Right hindlimb (tissue), 1 donor: ENCODE measurements around the gene TMPRSS2.
"Not testable (repeated sequence)": the region's sequence is repeated elsewhere in the genome, so short reads cannot be mapped to it uniquely, and the experiment has no call there.

ENCODE experiments used
- DNase-seq: peaks from one replicate; pipeline ENCODE4 v3.0.0-alpha.2; 2018

TMPRSS2 gene

DNA sequence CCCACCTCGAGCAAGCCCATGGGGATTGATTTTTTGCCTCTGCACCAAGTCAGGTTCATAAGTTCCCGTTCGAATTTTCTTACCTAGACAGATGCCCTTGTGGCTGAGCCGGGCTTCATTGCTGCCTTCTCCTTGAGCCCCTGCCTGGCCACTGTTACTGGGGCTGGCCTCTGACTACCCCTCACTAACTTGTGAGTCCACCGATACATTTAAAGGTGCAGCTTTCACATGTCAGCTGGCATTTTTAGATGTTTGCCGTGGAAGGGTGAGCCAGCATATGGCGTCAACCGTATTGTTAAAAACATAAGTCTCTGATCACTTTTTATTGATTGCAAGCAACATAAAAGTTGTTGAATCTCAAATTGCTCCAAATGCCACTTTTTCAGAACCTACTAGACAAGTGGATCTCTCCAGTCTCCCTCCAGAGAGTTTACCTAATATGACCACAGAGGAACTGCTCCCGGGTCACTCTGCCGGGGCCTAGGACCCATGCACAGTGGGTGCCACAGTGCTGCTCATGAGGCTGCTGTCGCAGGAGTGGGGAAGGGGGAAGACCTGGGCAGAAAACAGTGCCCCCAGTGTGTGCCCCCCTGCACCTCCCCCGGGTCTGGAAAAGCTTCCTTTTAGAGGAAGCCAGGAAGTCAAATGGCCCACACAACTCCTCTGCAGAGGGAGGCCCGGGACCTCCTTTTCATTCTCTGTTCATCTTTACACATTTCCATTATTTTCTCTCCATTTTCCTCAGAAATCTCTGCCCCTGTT lies 63.1 kb downstream of the TMPRSS2 start:
- no peak for DNase-seq

DNA sequence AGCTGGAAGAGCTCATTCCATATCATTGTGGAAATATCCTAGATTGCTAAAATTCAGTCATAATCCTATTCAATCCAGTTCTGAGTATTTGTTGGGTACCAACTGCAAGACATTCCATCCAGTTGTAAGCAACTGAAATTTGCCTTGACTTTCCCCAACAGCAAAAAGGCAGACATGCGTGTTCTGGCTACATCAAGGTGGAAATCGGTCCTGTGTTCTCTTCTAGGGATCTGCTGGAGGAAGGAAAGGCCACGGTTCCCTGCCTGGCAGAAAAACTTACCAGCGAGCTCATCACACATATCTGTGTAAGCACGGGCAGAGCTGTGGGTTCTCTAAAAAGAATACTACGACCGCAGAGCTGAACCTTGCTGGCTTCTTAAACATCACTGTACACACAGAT lies 64.4 kb downstream of the TMPRSS2 start:
- no peak for DNase-seq

DNA sequence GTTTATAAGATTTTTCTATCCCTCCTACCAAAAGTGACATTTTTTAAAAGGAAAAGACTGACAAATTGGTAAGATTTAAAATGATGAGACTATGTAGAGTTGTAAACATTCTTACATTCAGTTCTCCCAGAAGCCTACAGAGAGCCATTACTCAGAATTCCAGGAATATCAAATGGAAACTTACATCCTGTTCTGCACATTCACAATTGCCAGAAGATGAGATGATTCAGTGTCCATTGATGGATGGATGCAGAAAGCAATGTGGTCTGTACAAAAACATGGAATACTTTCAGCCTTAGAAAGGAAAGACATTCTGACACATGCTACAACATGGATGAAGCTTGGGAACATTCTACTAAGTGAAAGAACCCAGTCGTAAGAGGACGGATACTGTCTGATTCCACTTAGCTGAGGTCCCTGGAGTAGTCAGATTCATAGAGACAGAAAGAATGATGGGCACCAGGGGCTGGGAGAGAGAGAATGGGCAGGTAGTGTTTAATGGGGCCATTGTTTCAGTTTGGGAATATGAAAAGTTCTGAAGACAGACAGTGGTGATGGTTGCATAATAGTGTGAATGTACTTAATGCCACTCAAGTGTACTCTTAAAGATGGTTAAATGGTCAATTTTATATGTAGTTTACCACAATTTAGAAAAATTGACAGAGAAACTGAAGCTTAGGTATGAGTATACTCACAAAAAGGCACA lies 65.3 kb downstream of the TMPRSS2 start:
- no peak for DNase-seq

DNA sequence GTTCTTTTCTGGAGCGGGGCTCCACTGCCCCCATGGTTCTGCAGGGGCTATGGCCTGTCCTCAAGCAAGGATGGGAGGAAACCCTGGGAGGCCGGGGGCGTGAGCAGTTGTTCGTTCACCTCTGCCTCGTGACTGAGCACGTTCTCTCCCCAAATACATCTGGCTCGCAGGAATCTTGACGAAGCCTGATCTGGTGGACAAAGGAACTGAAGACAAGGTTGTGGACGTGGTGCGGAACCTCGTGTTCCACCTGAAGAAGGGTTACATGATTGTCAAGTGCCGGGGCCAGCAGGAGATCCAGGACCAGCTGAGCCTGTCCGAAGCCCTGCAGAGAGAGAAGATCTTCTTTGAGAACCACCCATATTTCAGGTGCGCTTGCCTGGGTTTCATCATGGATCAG lies 66.4 kb downstream of the TMPRSS2 start:
- no peak for DNase-seq

DNA sequence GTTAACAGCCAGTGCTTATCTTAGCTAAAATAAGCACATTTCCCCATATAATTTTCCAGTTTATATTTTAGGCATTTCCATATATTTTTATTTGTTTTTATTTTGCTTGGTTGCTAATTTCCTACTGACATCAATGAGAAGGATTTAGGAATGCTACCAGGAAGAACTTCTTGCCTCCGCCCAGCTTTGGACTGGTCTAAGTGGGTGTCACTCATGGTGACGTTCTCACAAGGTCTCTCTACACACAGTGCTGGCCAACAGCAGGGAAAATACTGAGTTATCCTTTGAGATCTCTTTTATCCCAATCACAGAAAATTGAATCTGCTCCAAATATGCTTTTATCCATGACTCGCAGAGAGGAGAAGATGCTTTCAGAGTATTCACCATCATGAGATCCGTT lies 68.7 kb downstream of the TMPRSS2 start:
- DNase-seq: no peak

DNA sequence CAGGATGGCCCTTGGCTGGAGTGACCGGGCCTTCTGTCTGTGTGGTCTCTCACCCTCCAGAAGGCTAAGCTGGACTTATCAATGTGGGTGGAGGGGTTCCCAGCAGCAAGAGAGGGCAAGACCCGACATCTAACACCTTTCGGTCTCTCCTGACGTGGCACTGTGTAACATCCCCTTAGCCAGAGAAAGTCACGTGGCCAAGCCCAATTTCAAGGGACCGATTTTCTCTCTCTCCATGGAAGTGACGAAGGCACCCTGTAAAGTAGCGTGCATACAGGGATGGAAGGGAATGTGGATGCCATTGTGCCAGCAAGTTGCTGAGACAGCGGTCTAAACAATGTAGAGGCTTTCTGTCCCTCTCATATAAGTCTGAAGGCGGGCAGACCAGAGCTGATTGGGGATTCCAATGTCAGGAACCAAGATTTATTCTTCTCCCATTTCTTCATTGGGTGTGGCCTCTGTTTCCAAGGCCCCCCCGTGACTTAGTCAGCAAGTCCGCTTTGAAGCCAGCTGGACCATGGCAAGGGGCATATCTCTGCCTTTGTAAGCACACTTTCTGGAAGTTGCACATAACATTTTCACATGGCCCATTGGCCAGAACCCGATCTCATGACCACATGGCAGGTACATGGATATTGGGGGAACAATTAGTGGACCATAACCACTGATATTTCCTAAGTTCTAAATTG lies 69.4 kb downstream of the TMPRSS2 start:
- no peak for DNase-seq

DNA sequence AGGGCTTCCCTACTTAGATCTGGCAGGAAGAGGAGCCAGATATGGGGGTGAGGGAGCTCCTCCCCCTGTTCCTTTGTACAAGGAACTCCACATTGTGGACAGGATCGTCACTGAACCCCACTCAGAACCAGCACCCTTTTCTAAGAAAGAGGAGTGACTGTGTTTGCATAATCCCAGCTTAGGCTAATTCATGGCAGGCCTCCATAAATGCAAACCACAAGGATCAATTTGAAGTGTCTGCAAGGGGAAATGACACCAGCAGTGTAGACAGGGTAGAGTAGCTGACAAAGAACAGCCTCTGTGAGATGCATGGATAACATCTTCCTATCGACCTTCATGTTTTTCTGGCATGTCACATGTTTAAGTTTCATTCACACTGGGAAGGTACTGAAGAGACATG lies 70.2 kb downstream of the TMPRSS2 start:
- no peak for DNase-seq

DNA sequence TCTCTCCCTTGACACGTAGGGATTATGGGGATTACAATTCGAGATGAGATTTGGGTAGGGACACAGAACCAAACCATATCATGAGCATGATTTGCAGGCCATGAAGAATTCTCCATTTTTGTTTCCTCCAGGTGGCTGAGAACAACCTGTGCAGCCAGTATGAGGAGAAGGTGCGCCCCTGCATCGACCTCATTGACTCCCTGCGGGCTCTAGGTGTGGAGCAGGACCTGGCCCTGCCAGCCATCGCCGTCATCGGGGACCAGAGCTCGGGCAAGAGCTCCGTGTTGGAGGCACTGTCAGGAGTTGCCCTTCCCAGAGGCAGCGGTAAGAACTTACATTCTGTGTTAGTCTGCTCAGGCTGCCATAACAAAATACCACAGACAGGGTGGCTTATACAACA lies 72.3 kb downstream of the TMPRSS2 start:
- DNase-seq: no peak

DNA sequence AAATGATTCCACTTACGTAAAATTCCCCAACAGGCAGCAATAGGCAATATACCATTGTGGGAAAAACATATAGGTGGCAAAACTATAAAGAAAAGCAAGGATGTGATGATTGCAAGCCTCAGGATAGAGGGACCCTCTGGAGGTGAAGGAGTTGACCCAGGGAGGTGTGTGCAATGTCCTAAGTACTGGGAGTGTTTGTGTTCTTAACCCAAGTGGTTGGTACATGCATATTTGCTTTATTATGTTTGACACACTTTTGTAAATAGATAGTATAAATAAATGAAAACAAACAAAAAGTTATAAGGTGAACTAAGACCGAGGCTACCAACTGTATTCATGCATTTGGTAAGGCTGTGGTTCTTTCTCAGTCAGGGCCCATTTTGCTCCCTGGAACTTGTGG lies 74.4 kb downstream of the TMPRSS2 start:
- DNase-seq: no peak

DNA sequence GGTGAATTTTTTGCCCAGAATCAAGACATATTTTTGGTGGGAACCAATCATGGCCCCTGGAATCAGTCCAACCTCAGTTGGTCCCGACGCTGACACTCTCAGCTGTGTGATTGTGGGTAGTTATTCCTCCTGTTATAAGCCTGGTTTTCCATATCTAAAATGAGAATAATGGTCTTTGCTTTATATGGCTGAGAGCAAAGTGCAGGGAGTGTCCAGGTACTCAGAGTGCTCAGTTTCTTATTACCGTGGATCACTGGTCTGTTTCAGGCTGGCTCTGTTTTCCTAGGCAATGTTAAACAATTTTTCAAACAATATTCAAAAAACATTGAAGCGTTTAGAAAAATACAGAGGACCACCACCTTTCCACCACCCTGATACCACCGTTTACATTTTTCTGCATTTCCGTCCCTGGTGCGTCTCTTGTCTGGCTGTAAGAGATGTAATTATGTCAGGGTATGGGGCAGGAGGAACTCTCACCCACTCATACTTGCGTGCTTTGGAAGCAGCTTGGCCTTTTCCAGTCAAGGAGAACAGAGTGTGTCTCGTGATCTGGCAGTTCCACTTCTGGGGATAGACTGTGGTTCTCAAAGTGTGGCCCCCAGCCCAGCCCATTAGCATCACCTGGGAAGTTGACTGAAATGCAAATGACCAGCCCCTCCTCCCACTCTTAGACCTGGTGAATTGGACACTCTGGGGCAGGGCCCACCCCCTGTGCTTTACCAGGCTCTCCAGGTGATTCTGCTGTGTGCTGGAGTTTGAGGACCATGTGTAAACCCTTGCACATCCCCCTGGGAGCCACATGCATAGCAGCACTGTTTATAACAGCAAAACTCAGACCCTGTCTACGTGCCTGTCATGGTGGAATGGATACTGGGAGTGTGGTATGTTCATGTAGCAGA lies 75.1 kb downstream of the TMPRSS2 start:
- DNase-seq: no peak

DNA sequence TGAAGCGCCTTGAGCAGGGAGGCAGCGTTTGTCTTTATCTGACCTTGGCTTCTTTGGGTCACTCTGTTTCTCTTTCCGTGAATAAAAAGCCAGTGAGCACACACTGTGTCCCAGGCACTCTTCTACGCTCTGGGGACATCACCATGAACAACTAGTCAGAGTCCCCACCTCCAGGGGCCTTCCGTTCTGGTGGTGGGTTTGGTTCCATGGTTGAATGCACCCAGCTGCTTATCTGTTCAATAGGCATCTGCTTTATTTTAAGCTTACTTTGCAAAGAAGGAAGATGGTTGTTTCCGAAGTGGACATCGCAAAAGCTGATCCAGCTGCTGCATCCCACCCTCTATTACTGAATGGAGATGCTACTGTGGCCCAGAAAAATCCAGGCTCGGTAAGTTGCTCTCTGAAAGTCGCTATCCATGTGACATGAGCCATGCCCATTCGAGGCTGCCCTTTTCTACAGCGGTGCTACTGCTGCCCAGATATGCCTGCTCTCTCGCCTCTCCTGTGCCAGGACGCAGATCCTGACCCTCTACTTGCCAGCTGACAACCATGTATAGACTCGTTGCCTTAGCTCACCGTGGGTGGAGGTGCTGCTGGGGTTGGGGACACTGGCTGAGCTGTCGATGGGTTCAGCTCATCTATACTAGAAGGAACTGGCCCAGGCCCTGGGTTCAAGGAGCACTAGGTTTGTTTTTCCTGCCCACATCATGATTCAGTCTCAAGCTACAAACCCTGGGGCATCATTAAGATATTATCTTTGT lies 76.0 kb downstream of the TMPRSS2 start:
- no peak for DNase-seq

DNA sequence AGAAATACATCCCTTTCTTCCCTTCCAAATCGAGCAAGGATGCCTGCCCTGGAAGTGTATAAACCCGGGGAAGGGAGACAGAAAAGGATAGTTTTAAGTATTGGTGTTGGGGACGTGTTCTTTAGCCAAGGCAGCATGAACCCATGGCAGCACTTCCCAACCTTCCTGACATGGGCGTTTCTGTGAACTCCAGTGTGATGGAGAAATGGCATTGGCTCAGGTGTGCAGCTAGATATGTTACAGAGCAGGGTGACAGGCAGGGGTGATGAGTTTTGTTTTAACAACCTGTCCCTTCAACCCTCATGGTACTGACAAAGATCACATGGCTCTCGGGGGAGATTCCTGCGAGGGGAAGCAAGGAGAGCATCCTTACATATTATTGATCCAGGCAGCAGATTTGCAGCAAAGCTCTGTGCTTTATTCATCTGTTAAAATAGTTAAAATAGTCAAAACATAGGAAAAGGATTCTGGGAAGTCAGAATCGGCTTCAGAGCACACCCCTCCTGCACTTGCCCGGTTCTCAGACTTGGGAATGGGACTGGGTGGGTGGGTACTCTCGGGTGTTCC lies 78.0 kb downstream of the TMPRSS2 start:
- no peak for DNase-seq

DNA sequence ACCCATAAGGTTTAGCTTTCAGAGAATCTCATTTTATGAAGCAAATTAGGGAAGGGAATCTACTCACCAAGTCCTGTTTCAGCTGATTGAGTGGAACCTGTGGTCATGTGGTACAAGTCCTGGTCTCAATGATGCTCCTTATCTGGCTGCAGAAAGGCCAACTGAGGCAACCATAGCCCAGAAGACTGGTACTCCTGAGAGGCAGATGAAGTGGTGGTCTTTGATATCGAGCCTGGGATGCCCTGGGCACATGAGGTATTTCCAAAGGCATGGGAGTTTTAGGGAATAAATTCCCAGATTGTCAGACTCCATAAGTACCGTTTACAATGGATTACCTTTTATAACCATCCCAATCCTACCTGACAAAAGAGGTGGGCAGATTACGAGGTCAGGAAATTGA lies 78.7 kb downstream of the TMPRSS2 start:
- no peak for DNase-seq

DNA sequence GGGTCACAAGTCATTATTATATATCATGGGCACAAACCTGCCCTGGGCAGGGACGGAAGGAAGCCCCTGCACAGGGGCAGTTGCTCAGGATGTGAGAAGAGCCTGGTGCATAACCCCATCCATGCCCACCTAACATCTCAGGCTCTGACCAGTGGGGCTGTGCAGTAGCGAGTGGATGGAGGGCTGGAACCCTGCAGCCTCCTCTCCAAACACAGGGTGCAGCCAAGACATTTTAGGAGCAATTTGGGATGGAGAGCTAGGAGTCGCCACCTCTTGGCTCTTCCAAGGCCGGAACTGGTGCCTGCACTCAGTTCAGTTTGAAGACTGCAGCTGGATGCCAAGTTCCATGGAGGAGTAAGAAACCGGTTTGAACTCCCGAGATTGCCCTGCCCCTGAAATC lies 79.1 kb downstream of the TMPRSS2 start:
- DNase-seq: no peak

DNA sequence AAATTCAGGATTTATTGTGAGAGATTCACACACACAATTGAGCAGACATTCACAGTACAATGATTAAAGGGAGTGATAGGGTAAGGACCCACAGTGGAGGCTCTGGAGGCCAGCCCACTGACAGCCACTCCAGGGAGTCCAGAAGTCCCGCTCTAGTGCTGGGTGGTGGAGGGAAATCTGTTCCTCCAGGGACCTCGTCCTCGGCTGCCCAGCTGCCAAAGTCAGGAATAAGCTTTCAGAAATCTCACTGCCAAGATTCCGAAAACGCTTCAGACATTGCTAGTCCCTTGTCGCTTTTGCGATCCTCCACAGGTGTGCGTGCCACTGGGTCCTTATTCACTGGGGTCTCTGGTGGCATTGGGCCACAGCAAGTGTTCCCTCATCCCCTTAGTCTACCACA lies 79.6 kb downstream of the TMPRSS2 start:
- DNase-seq: no peak

DNA sequence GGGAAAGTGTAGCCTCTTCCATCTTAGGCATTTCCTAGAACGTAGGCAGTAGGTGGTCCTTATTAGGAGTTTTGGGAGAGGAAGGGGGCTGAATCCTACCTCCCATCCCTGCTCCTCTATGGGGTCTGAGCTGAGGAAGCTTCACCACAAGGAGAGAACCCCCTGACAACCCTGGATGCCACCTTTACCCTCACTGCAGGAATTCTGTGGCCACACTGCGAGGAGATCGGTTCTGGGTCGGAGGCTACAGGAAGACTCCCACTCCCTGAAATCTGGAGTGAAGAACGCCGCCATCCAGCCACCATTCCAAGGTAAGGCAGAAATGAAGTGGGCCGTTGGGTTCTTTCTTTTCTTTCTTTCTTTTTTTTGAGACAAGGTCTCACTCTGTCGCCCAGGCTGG lies 80.4 kb downstream of the TMPRSS2 start:
- DNase-seq: no peak

DNA sequence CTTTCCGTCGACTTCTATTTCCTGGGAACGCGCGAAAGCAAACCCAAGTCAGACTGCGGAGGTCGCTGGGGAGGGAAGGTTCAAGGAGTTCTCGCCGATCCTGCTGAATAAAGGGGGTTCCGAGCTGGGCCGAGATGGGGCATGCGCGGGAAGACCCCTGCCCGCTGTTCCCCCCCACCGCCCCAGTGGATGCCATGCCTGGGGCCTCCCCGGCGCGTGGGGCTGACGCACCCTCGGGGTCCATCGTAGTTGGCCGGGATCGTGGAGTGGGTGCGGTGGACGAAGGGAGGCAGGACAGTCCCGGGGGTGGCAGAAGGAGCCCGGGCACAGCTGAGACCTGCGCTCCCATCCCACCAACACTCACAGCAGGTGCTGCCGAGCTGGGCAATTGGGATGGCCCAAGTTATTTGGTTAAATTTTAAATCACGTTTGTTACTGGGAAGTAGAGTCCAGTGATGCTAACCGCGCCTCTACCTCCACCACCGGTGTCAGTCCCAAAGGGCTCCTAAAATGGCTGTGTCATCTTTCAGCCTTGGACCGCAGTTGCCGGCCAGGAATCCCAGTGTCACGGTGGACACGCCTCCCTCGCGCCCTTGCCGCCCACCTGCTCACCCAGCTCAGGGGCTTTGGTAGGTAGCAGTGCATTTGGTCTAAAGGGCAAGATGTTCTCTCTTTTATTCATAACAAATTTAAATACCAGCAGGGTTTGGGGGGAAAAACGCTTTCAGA lies 81.1 kb downstream of the TMPRSS2 start:
- no peak for DNase-seq

DNA sequence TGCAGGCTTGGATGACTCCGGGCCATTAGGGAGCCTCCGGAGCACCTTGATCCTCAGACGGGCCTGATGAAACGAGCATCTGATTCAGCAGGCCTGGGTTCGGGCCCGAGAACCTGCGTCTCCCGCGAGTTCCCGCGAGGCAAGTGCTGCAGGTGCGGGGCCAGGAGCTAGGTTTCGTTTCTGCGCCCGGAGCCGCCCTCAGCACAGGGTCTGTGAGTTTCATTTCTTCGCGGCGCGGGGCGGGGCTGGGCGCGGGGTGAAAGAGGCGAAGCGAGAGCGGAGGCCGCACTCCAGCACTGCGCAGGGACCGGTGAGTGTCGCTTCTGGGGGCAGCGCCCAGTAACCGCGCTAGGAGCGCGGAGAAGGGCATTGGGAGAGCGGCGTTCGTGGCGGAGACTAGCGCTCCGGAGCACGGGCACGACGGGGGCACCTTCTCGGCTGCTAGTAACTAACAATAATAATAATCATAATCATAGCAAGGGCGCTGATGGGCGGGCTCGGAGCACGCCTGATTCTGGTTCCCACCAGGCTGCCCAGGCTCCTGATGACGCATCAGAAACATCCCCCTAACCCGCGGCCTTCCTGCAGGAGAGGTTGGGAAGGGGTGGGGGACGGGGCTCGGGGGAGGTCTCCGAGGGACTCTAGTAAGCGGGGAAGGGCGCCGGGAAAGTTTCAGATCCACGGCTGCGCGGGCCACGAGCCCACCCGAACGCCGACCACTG lies 81.8 kb downstream of the TMPRSS2 start, which contains the start of gene MX1:
TSS of gene MX1 (plus strand) at position 286 of the 722 bp plus-strand sequence. CDS start 5,832 bp downstream, outside the sequence.
- DNase-seq: peak; percentile 61

DNA sequence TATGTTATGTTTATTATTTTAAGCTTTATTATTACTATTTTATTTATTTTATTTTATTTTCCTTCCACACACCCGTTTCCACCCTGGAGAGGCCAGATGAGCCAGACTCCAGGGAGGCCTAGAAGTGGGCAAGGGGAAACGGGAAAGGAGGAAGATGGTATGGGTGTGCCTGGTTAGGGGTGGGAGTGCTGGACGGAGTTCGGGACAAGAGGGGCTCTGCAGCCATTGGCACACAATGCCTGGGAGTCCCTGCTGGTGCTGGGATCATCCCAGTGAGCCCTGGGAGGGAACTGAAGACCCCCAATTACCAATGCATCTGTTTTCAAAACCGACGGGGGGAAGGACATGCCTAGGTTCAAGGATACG lies 82.4 kb downstream of the TMPRSS2 start:
- no peak for DNase-seq

DNA sequence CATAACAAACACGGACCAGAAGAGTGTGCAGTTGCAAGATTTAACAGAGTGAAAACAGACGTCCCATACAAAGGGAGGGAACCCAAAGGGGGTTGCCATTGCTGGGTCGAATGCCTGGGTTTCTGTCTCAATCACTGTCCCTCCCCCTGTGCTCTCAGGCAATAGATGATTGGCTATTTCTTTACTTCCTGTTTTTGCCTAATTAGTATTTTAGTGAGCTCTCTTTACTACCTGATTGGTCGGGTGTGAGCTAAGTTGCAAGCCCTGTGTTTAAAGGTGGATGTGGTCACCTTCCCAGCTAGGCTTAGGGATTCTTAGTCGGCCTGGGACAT lies 84.7 kb downstream of the TMPRSS2 start:
- DNase-seq: not testable (repeated sequence)
